Panc1 (cell line): ENCODE measurements around the gene POLN. TPM values are rescaled to one million over a fixed set of nuclear protein-coding genes. Genes with fewer than 3 reads are reported as not detected.

Experiments used
- ATAC-seq: fragments of 200-7000 bp; cut with Tn5 transposase; 2 replicates; pipeline ENCODE4 v1.9.1; 2020; ENCODE audit warnings: mild to moderate bottlenecking, moderate library complexity
- BruUV-seq: library from RNA; stranded (reverse); fragments of 400-500 nt; replicated peaks from 2 replicates; lab custom pipeline; 2021; lab: Mats Ljungman, UMichigan
- CTCF ChIA-PET: fragments of 300-600 bp; sonication (Branson Sonifier 250); formaldehyde crosslinking; loops from one replicate; lab custom pipeline; 2022; ENCODE audit warnings: antibody characterized with exemption; lab: Charles Lee
- POLR2A ChIA-PET: fragments of 300-600 bp; sonication (Branson Sonifier 250); formaldehyde crosslinking; loops from one replicate; lab custom pipeline; 2022; ENCODE audit warnings: antibody characterized with exemption; lab: Charles Lee
- DNase-seq: peaks from one replicate; pipeline ENCODE4 v3.0.0-alpha.2; 2010; ENCODE audit warnings: low read depth, low spot score
- H3K27ac ChIP-seq: 2 replicates; pipeline ENCODE4 v1.5.1; 2011; ENCODE audit warnings: mild to moderate bottlenecking, low read length, inconsistent platforms
- H3K27me3 ChIP-seq: fragments of 200-500 bp; sonication (Bioruptor generic); 2 replicates; pipeline ENCODE4 v1.6.0; 2014; ENCODE audit warnings: low read length, inconsistent platforms; ENCODE audit not compliant: control insufficient read depth, insufficient read depth
- H3K36me3 ChIP-seq: fragments of 200-500 bp; sonication (Bioruptor generic); 2 replicates; pipeline ENCODE4 v1.5.1; 2014; ENCODE audit warnings: inconsistent platforms, mild to moderate bottlenecking, low read length, moderate library complexity; ENCODE audit not compliant: control insufficient read depth, insufficient read depth
- H3K4me1 ChIP-seq: 2 replicates; pipeline ENCODE4 v1.5.1; 2011; ENCODE audit warnings: inconsistent platforms, mild to moderate bottlenecking, low read length, moderate library complexity; ENCODE audit not compliant: control insufficient read depth, insufficient read depth
- H3K4me3 ChIP-seq, 2 experiments: 2 replicates each; pipeline ENCODE4 v1.5.1; 2011 to 2012; ENCODE audit warnings: low read depth in 2 of 2, low read length in 2 of 2, mild to moderate bottlenecking in 2 of 2, inconsistent platforms in 1 of 2, moderate library complexity in 1 of 2
- H3K9me3 ChIP-seq: fragments of 200-500 bp; sonication (Bioruptor generic); 2 replicates; pipeline ENCODE4 v1.5.1; 2014; ENCODE audit warnings: low read depth, mild to moderate bottlenecking, inconsistent platforms, low read length, moderate library complexity; ENCODE audit not compliant: control insufficient read depth, insufficient read depth
- CTCF ChIP-seq: fragments of 450-650 bp; IDR thresholded peaks from 2 replicates; pipeline ENCODE4 v1.5.1; 2017; ENCODE audit warnings: mild to moderate bottlenecking
- POLR2AphosphoS5 ChIP-seq: IDR thresholded peaks from 2 replicates; pipeline ENCODE4 v1.6.1; 2012; ENCODE audit warnings: mild to moderate bottlenecking, low read depth, low read length, moderate library complexity
- REST ChIP-seq, 2 experiments: IDR thresholded peaks; 2 replicates each; pipeline ENCODE4 v1.6.1; 2011 to 2012; ENCODE audit warnings: low read depth in 2 of 2, control low read depth in 1 of 2, low read length in 1 of 2, mild to moderate bottlenecking in 1 of 2, moderate library complexity in 1 of 2; ENCODE audit not compliant: insufficient read depth in 1 of 2
- SIN3A ChIP-seq: IDR thresholded peaks from 2 replicates; pipeline ENCODE4 v1.6.1; 2012; ENCODE audit warnings: low read depth, mild to moderate bottlenecking, low read length, moderate library complexity, borderline replicate concordance; ENCODE audit not compliant: insufficient read depth
- TCF7L2 ChIP-seq: IDR thresholded peaks from 2 replicates; pipeline ENCODE4 v1.6.1; 2011; ENCODE audit warnings: mild to moderate bottlenecking, low read depth, low read length, inconsistent platforms
- in situ Hi-C: cut with HindIII; loops from 2 replicates; pipeline ENCODE4 v1.10.0; 2016; ENCODE audit warnings: low sequenced_read_pairs, low pct_unique_long_range_greater_than_20kb
- intact Hi-C: fragments of 100-400 bp; cut with micrococcal nuclease; formaldehyde crosslinking; loops from one replicate; pipeline ENCODE4 v1.10.0; 2022; ENCODE audit not compliant: unreplicated experiment
- total RNA-seq: library from RNA; stranded (reverse); gene quantifications from one replicate; pipeline ENCODE4 v1.2.1, GENCODE V29; 2021; ENCODE audit not compliant: unreplicated experiment

POLN gene
- total RNA-seq, 1 experiment from 2014 or later: 4.3 TPM

- no TSS peak for BruUV-seq
- TF ChIP-seq SIN3A (no peak), CTCF (no peak), POLR2AphosphoS5 (no peak), TCF7L2 (no peak), REST (IDR thresholded peaks at IDR 0.05; ENCODE audit: insufficient read depth in 1 of 2, low read depth in 2 of 2, low read length in 1 of 2) (no peak)
- no peak overlapping the region for H3K4me3 ChIP-seq
- in situ Hi-C loops: no loop called here
- ChIA-PET CTCF (no interaction called here), POLR2A (no interaction called here)
- no peaks in the 10 kb centered on the region for H3K9me3 ChIP-seq
- no peak for ATAC-seq
- no peaks in the 10 kb centered on the region for H3K27me3 ChIP-seq
- H3K36me3 ChIP-seq: no peaks in the 10 kb centered on the region
- H3K27ac ChIP-seq: no peak overlapping the region
- DNase-seq: no peak
- H3K4me1 ChIP-seq: peaks cover 7% of the 10 kb centered on the region
- intact Hi-C loops: no loop called here
Measured at GRCh38 chr4:2075171-2075986, 166.5 kb downstream of the POLN start.

GRCh38 chr4:2074588-2074987 lies 167.3 kb downstream of the POLN start:
- Histone ChIP-seq H3K36me3 (no peaks in the 10 kb centered on the region), H3K9me3 (no peaks in the 10 kb centered on the region), H3K4me1 (peaks cover 7% of the 10 kb centered on the region), H3K4me3 (no peak overlapping the region), H3K27ac (no peak overlapping the region), H3K27me3 (no peaks in the 10 kb centered on the region)
- BruUV-seq: no TSS peak
- intact Hi-C loops (no loop called here), in situ Hi-C loops (no loop called here)
- CTCF ChIA-PET: no interaction called here
- TF ChIP-seq POLR2AphosphoS5 (no peak), CTCF (no peak), SIN3A (no peak), REST (IDR thresholded peaks at IDR 0.05; ENCODE audit: insufficient read depth in 1 of 2, low read depth in 2 of 2, low read length in 1 of 2) (no peak), TCF7L2 (no peak)
- DNase-seq (no peak), ATAC-seq (no peak)
- POLR2A ChIA-PET: no interaction called here
